PC-3 (cell line): ENCODE results near the gene AOPEP.

Experiments used
- CTCF ChIP-seq: fragments of 300-600 bp; sonication (generic); conservative IDR thresholded peaks from 2 replicates; pipeline ENCODE4 v1.5.1; 2017; ENCODE audit warnings: antibody characterized with exemption, low read depth, mild to moderate bottlenecking, low read length
- EZH2 ChIP-seq: fragments of 300-600 bp; sonication (generic); IDR thresholded peaks from one replicate; pipeline ENCODE4 v1.6.1; 2017; ENCODE audit warnings: antibody characterized with exemption, mild to moderate bottlenecking, low read length; ENCODE audit not compliant: unreplicated experiment
- EZH2phosphoT487 ChIP-seq: fragments of 300-600 bp; sonication (generic); IDR thresholded peaks from 2 replicates; pipeline ENCODE4 v1.6.1; 2018; ENCODE audit warnings: mild to moderate bottlenecking, antibody characterized with exemption, low read length, borderline replicate concordance

- TF ChIP-seq CTCF (no peak), EZH2 (no peak), EZH2phosphoT487 (no peak)
These were observed 85.8 kb downstream of the AOPEP start for GRCh38 chr9:94812343-94812742.
